Right cardiac atrium (tissue), 5 donors: ENCODE results near the gene CTDSPL. TPM values are rescaled to one million over a fixed set of nuclear protein-coding genes. Genes with fewer than 3 reads are reported as not detected.
A peak's percentile ranks its signal among the peaks of the same experiment; 100 is the strongest.

ENCODE experiments used
- ATAC-seq, 2 donors: fragments of 200-7000 bp; cut with Tn5 transposase; one replicate each; pipeline versions ENCODE4 v1.8.0 to v1.9.1; 2020; ENCODE audit warnings: moderate library complexity in 2 of 2, mild to moderate bottlenecking in 1 of 2
- DNase-seq, 3 donors: peaks; one replicate each; pipeline ENCODE4 v3.0.0-alpha.2; 2020
- H3K27ac ChIP-seq: one replicate; pipeline ENCODE4 v1.5.1; 2013; ENCODE audit warnings: mild to moderate bottlenecking, low read length, control low read depth, moderate library complexity
- H3K27me3 ChIP-seq: one replicate; pipeline ENCODE4 v1.6.1; 2013; ENCODE audit not compliant: control insufficient read depth, insufficient read depth
- H3K4me1 ChIP-seq: one replicate; pipeline ENCODE4 v1.6.1; 2013; ENCODE audit warnings: low read length; ENCODE audit not compliant: control insufficient read depth, insufficient read depth
- H3K4me3 ChIP-seq: one replicate; pipeline ENCODE4 v1.5.1; 2013; ENCODE audit warnings: low read length, control low read depth
- H3K9me3 ChIP-seq: one replicate; pipeline ENCODE4 v1.6.1; 2013; ENCODE audit warnings: low read length; ENCODE audit not compliant: control insufficient read depth
- WGBS: extraction: QIAGEN DNeasy Blood & Tissue Kit; methylation state at CpG from one replicate; pipeline ENCODE4 v1.1.7; 2013; 5-methylcytosine and 5-hydroxymethylcytosine counted together
- intact Hi-C, 4 donors: fragments of 100-400 bp; cut with DNase I; formaldehyde crosslinking; loops; one replicate each; pipeline versions ENCODE4 v1.11.0 to v1.14.0; 2022 to 2023
- polyA plus RNA-seq: library from polyadenylated mRNA; stranded (reverse); fragments of 200-250 nt; gene quantifications from one replicate; pipeline ENCODE4 v1.2.3, GENCODE V29; 2013
- total RNA-seq, 4 donors: library from RNA; stranded (reverse); fragmentation: NEBNext Ultra II Directional; extraction: Animal tissue kit (Norgen Biotek cat#: 25700); gene quantifications; one replicate each; pipeline ENCODE4 v1.2.1, GENCODE V29; 2021
- donor health status: healthy with polysubstance abuse.
- donor health status: DM: no; HTN: yes; CAD: no.
- donor health status: DM: no; HTN: no; CAD: no.
- donor health status: DM: no; HTN: yes; CAD: no; lungs with severe emphysema.
- donor health status: DM: yes; HTN: yes; CAD: no.

Gene CTDSPL
- total and polyA plus RNA-seq, 5 donors: 13.6 to 50.9 (median 38.5) TPM

- H3K27ac ChIP-seq: peak overlapping the region; percentile 55
- intact Hi-C loops: no loop called here
Measured at GRCh38 chr3:37945156-37945806, 83.6 kb downstream of the CTDSPL start.

GRCh38 chr3:37945807-37946530, 84.3 kb downstream of the CTDSPL start:
- no peaks in the 10 kb centered on the region for H3K27me3 ChIP-seq
- intact Hi-C loops: no loop called here
- DNase-seq (peak in 2 of 3 donors; percentile 59 to 67), ATAC-seq (peak; percentile 80 to 88)
- H3K4me3 ChIP-seq: no peak overlapping the region
- H3K27ac ChIP-seq: peak overlapping the region; percentile 35
- H3K4me1 ChIP-seq: peaks cover 25% of the 10 kb centered on the region
- 25% methylated on average over 8 of the region's 8 CpGs for WGBS
- H3K9me3 ChIP-seq: no peaks in the 10 kb centered on the region

More at GRCh38 chr3:37945156-37945806, 83.6 kb downstream of the CTDSPL start:
- 56% methylated on average over 6 of the region's 6 CpGs for WGBS
- Histone ChIP-seq H3K9me3 (no peaks in the 10 kb centered on the region), H3K27me3 (no peaks in the 10 kb centered on the region), H3K4me1 (peaks cover 25% of the 10 kb centered on the region), H3K4me3 (no peak overlapping the region)
- DNase-seq (no peak), ATAC-seq (peak in 1 of 2 donors; percentile 13)

- ATAC-seq (no peak), DNase-seq (no peak)
- intact Hi-C loops: no loop called here
- Histone ChIP-seq H3K27ac (no peak overlapping the region), H3K4me1 (peaks cover 25% of the 10 kb centered on the region), H3K4me3 (no peak overlapping the region), H3K27me3 (no peaks in the 10 kb centered on the region), H3K9me3 (no peaks in the 10 kb centered on the region)
- WGBS: 49% methylated on average over 2 of the region's 2 CpGs
Measured at GRCh38 chr3:37946531-37946889, 84.8 kb downstream of the CTDSPL start.

- Histone ChIP-seq H3K4me3 (no peak overlapping the region), H3K27me3 (no peaks in the 10 kb centered on the region), H3K9me3 (no peaks in the 10 kb centered on the region), H3K4me1 (peaks cover 12% of the 10 kb centered on the region), H3K27ac (peak overlapping the region; percentile 26)
- WGBS: 57% methylated on average over 6 of the region's 6 CpGs
- intact Hi-C loops: no loop called here
- DNase-seq: peak in 1 of 3 donors; percentile 67
- peak in 1 of 2 donors; percentile 34 for ATAC-seq
Measured at GRCh38 chr3:37949866-37950265, 88.2 kb downstream of the CTDSPL start.

GRCh38 chr3:37952564-37952963, 90.9 kb downstream of the CTDSPL start:
- no peaks in the 10 kb centered on the region for H3K27me3 ChIP-seq
- no peak for DNase-seq
- peaks cover 10% of the 10 kb centered on the region for H3K4me1 ChIP-seq
- no peak for ATAC-seq
- H3K9me3 ChIP-seq: no peaks in the 10 kb centered on the region
- no peak overlapping the region for H3K27ac ChIP-seq
- WGBS: 96% methylated on average over 1 of the region's 1 CpG
- no peak overlapping the region for H3K4me3 ChIP-seq
- intact Hi-C loops: no loop called here

- H3K4me1 ChIP-seq: peaks cover 10% of the 10 kb centered on the region
- intact Hi-C loops: no loop called here
- no peak overlapping the region for H3K4me3 ChIP-seq
- 97% methylated on average over 2 of the region's 2 CpGs for WGBS
- no peaks in the 10 kb centered on the region for H3K9me3 ChIP-seq
- H3K27ac ChIP-seq: no peak overlapping the region
- no peaks in the 10 kb centered on the region for H3K27me3 ChIP-seq
- ATAC-seq (no peak), DNase-seq (no peak)
Measured at GRCh38 chr3:37953226-37953625, 91.5 kb downstream of the CTDSPL start.

- no peak overlapping the region for H3K27ac ChIP-seq
- H3K27me3 ChIP-seq: no peaks in the 10 kb centered on the region
- ATAC-seq (no peak), DNase-seq (no peak)
- no peak overlapping the region for H3K4me3 ChIP-seq
- H3K4me1 ChIP-seq: peaks cover 10% of the 10 kb centered on the region
- WGBS: 58% methylated on average over 5 of the region's 5 CpGs
- no peaks in the 10 kb centered on the region for H3K9me3 ChIP-seq
- intact Hi-C loops: no loop called here
Measured at GRCh38 chr3:37953707-37954394, 92.2 kb downstream of the CTDSPL start.

GRCh38 chr3:37954881-37955280, 93.2 kb downstream of the CTDSPL start:
- H3K4me3 ChIP-seq: no peak overlapping the region
- intact Hi-C loops: no loop called here
- H3K27me3 ChIP-seq: no peaks in the 10 kb centered on the region
- H3K4me1 ChIP-seq: peaks cover 8% of the 10 kb centered on the region
- WGBS: 95% methylated on average over 6 of the region's 6 CpGs
- ATAC-seq (no peak), DNase-seq (no peak)
- H3K9me3 ChIP-seq: no peaks in the 10 kb centered on the region
- H3K27ac ChIP-seq: no peak overlapping the region

- peak in 1 of 2 donors; percentile 33 for ATAC-seq
- WGBS: 42% methylated on average over 3 of the region's 3 CpGs
- H3K4me1 ChIP-seq: peaks cover 7% of the 10 kb centered on the region
- H3K9me3 ChIP-seq: no peaks in the 10 kb centered on the region
- H3K27ac ChIP-seq: peak overlapping the region; percentile 52
- H3K27me3 ChIP-seq: no peaks in the 10 kb centered on the region
- intact Hi-C loops: no loop called here
- no peak overlapping the region for H3K4me3 ChIP-seq
- no peak for DNase-seq
Measured at GRCh38 chr3:37955918-37956707, 94.4 kb downstream of the CTDSPL start.

- Histone ChIP-seq H3K27me3 (no peaks in the 10 kb centered on the region), H3K9me3 (no peaks in the 10 kb centered on the region), H3K27ac (peak overlapping the region; percentile 50), H3K4me3 (no peak overlapping the region), H3K4me1 (peaks cover 7% of the 10 kb centered on the region)
- ATAC-seq (peak; percentile 11 to 55), DNase-seq (no peak)
- 51% methylated on average over 2 of the region's 2 CpGs for WGBS
- intact Hi-C loops: no loop called here
Measured at GRCh38 chr3:37956723-37957538, 95.3 kb downstream of the CTDSPL start.
